ENCODE measurements around the gene CLN3. TPM values are rescaled to one million over a fixed set of nuclear protein-coding genes. Genes with fewer than 3 reads are reported as not detected.

CLN3 gene
- total and polyA plus RNA-seq, 2 experiments from 2014 or later, result 18.1 to 31.4 TPM

- Mint-ChIP-seq H3K9me3 (no peaks in the 10 kb centered on the region), H3K27ac (no peak overlapping the region), H3K27me3 (ENCODE audit: insufficient read depth, low read depth, poor library complexity) (peaks cover 2% of the 10 kb centered on the region), H3K4me1 (no peaks in the 10 kb centered on the region), H3K4me3 (no peak overlapping the region), H3K36me3 (ENCODE audit: low read depth) (peaks cover 5% of the 10 kb centered on the region)
- ATAC-seq (no peak), DNase-seq (ENCODE audit: low spot score) (no peak)
- no peak for TF ChIP-seq ZNF331 (CRISPR knock-in tag; IDR thresholded peaks at IDR 0.05; ENCODE audit: low read depth)
- no peak for TF ChIP-seq REST (IDR thresholded peaks at IDR 0.05; ENCODE audit: unreplicated experiment)
- Histone ChIP-seq H4K20me1 (replicated peaks; ENCODE audit: insufficient read depth) (no peaks in the 10 kb centered on the region), H3K4me1 (ENCODE audit: insufficient read depth) (no peaks in the 10 kb centered on the region), H3F3A (replicated peaks; ENCODE audit: low read depth) (no peaks in the 10 kb centered on the region), H3K27ac (ENCODE audit: low read depth) (no peak overlapping the region), H3K79me2 (replicated peaks; ENCODE audit: insufficient read depth) (no peaks in the 10 kb centered on the region), H3K9me2 (ENCODE audit: insufficient read depth) (no peaks in the 10 kb centered on the region), H3K36me3 (ENCODE audit: insufficient read depth) (no peaks in the 10 kb centered on the region), H3K4me2 (no peak overlapping the region), H3K27me3 (ENCODE audit: insufficient read depth) (no peaks in the 10 kb centered on the region), H2AFZ (no peak overlapping the region), H3K4me3 (no peak overlapping the region)
Observed at GRCh38 chr16:28478506-28479180, 13.2 kb downstream of the CLN3 start.

GRCh38 chr16:28477311-28477920, 14.5 kb downstream of the CLN3 start:
- Histone ChIP-seq H3K4me3 (no peak overlapping the region), H3K4me1 (ENCODE audit: insufficient read depth) (no peaks in the 10 kb centered on the region), H3K36me3 (ENCODE audit: insufficient read depth) (no peaks in the 10 kb centered on the region), H3F3A (replicated peaks; ENCODE audit: low read depth) (no peaks in the 10 kb centered on the region), H4K20me1 (replicated peaks; ENCODE audit: insufficient read depth) (no peaks in the 10 kb centered on the region), H3K27me3 (ENCODE audit: insufficient read depth) (no peaks in the 10 kb centered on the region), H2AFZ (no peak overlapping the region), H3K4me2 (no peak overlapping the region), H3K9me2 (ENCODE audit: insufficient read depth) (no peaks in the 10 kb centered on the region), H3K79me2 (replicated peaks; ENCODE audit: insufficient read depth) (no peaks in the 10 kb centered on the region), H3K27ac (ENCODE audit: low read depth) (no peak overlapping the region)
- H3K4me3 Mint-ChIP-seq, result no peak overlapping the region
- H3K9me3 Mint-ChIP-seq, result no peaks in the 10 kb centered on the region
- H3K36me3 Mint-ChIP-seq (ENCODE audit: low read depth), result peaks cover 3% of the 10 kb centered on the region
- ATAC-seq, result no peak
- no peaks in the 10 kb centered on the region for H3K4me1 Mint-ChIP-seq
- peaks cover 2% of the 10 kb centered on the region for H3K27me3 Mint-ChIP-seq (ENCODE audit: insufficient read depth, low read depth, poor library complexity)
- no peak overlapping the region for H3K27ac Mint-ChIP-seq
- DNase-seq (ENCODE audit: low spot score), result no peak
- no peak for TF ChIP-seq EZH2 (IDR thresholded peaks at IDR 0.05; ENCODE audit: low read depth, unreplicated experiment)
- no peak for TF ChIP-seq REST (IDR thresholded peaks at IDR 0.05; ENCODE audit: unreplicated experiment)
- no peak for TF ChIP-seq NANOG (IDR thresholded peaks at IDR 0.05; ENCODE audit: borderline replicate concordance)
- no peak for TF ChIP-seq STAT1 (IDR thresholded peaks at IDR 0.05; ENCODE audit: unreplicated experiment)
- TF ChIP-seq ETS1 (IDR thresholded peaks at IDR 0.05), result no peak
- TF ChIP-seq ZNF114 (CRISPR knock-in tag; IDR thresholded peaks at IDR 0.05), result no peak
- no peak for TF ChIP-seq CTCF (conservative IDR thresholded peaks at IDR 0.05; ENCODE audit: low read depth in 2 of 2)
- TF ChIP-seq EZH2phosphoT487 (IDR thresholded peaks at IDR 0.05; ENCODE audit: unreplicated experiment), result no peak
- no peak for TF ChIP-seq POLR2AphosphoS5 (IDR thresholded peaks at IDR 0.05; ENCODE audit: low read depth)
- TF ChIP-seq CREB1 (CRISPR knock-in tag; IDR thresholded peaks at IDR 0.05; ENCODE audit: low read depth), result no peak
- TF ChIP-seq ZNF331 (CRISPR knock-in tag; IDR thresholded peaks at IDR 0.05; ENCODE audit: low read depth), result no peak

Measured in GM23338 (cell line).